HCT116 (cell line): ENCODE results near the gene LAMA4. TPM values are rescaled to one million over a fixed set of nuclear protein-coding genes. Genes with fewer than 3 reads are reported as not detected.

ENCODE experiments used
- ATAC-seq: fragments of 200-7000 bp; cut with Tn5 transposase; 2 replicates; pipeline ENCODE4 v1.9.1; 2020; ENCODE audit warnings: mild to moderate bottlenecking, moderate library complexity
- BruUV-seq: library from RNA; stranded (reverse); fragments of 400-500 nt; replicated peaks from 2 replicates; lab custom pipeline; 2021; lab: Mats Ljungman, UMichigan
- CTCF ChIA-PET: fragments of 300-600 bp; sonication (Branson Sonifier 250); formaldehyde crosslinking; loops from one replicate; lab custom pipeline; 2021; ENCODE audit warnings: antibody characterized with exemption; lab: Charles Lee
- POLR2A ChIA-PET: fragments of 300-600, 350-600 bp; sonication (Branson Sonifier 250); formaldehyde crosslinking; loops from one replicate; lab custom pipeline; 2021; ENCODE audit warnings: antibody characterized with exemption; lab: Charles Lee
- RAD21 ChIA-PET, 2 experiments: fragments of 300-600 bp; sonication (Branson Sonifier 250); formaldehyde crosslinking; loops; one replicate each; lab custom pipeline; 2023; ENCODE audit warnings: low total read pairs in 2 of 2; ENCODE audit not compliant: uncharacterized antibody in 2 of 2, unreplicated experiment in 2 of 2, low non-redundant PET in 1 of 2; lab: Charles Lee
- DNase-seq: peaks from one replicate; pipeline ENCODE4 v3.0.0-alpha.2; 2010; ENCODE audit warnings: low read depth, low spot score
- H2AFZ ChIP-seq: fragments of 200-600 bp; shearing (Covaris generic), sonication (generic); 2 replicates; pipeline ENCODE4 v1.6.1; 2017; ENCODE audit warnings: low read depth, mixed run types, mixed read lengths, antibody characterized with exemption, low read length; ENCODE audit not compliant: poor library complexity, severe bottlenecking
- H3K27ac ChIP-seq: 2 replicates; pipeline ENCODE4 v1.5.1; 2012; ENCODE audit warnings: low read depth, low read length
- H3K27me3 ChIP-seq: fragments of 200-600 bp; sonication (generic); 2 replicates; pipeline ENCODE4 v1.6.1; 2016; ENCODE audit warnings: mixed run types, low read length, mixed read lengths; ENCODE audit not compliant: insufficient read depth
- H3K36me3 ChIP-seq, 2 experiments: fragments of 200-500 bp in 1 of 2; fragments of 200-600 bp in 1 of 2; sonication (Bioruptor generic) in 1 of 2; sonication (generic) in 1 of 2; 2 replicates each; pipeline versions ENCODE4 v1.5.1 to v1.6.1; 2014 to 2016; ENCODE audit warnings: low read length in 2 of 2, inconsistent platforms in 1 of 2, mixed read lengths in 1 of 2, mixed run types in 1 of 2; ENCODE audit not compliant: insufficient read depth in 2 of 2, control insufficient read depth in 1 of 2
- H3K4me1 ChIP-seq, 2 experiments: fragments of 200-600 bp in 1 of 2; sonication (generic) in 1 of 2; 2 replicates each; pipeline versions ENCODE4 v1.5.1 to v1.6.1; 2012 to 2017; ENCODE audit warnings: low read length in 2 of 2, inconsistent platforms in 1 of 2, mild to moderate bottlenecking in 1 of 2, mixed read lengths in 1 of 2, mixed run types in 1 of 2, moderate library complexity in 1 of 2; ENCODE audit not compliant: insufficient read depth in 2 of 2, control insufficient read depth in 1 of 2
- H3K4me2 ChIP-seq: fragments of 200-600 bp; sonication (generic); 2 replicates; pipeline ENCODE4 v1.6.1; 2017; ENCODE audit warnings: mixed run types, low read length, mixed read lengths
- H3K4me3 ChIP-seq, 2 experiments: fragments of 200-600 bp in 1 of 2; sonication (generic) in 1 of 2; replicated peaks in 1 of 2; 2 replicates each; pipeline ENCODE4 v1.5.1; 2011 to 2016; ENCODE audit warnings: low read length in 2 of 2, control low read depth in 1 of 2, low read depth in 1 of 2, mild to moderate bottlenecking in 1 of 2, mixed read lengths in 1 of 2, mixed run types in 1 of 2
- H3K79me2 ChIP-seq: fragments of 200-600 bp; sonication (generic); 2 replicates; pipeline ENCODE4 v1.6.1; 2017; ENCODE audit warnings: mild to moderate bottlenecking, mixed run types, low read length, moderate library complexity, mixed read lengths; ENCODE audit not compliant: insufficient read depth
- H3K9ac ChIP-seq: fragments of 200-600 bp; sonication (generic); 2 replicates; pipeline ENCODE4 v1.6.1; 2016; ENCODE audit warnings: low read length, mixed read lengths
- H3K9me2 ChIP-seq: fragments of 200-600 bp; sonication (generic), shearing (Covaris generic); 2 replicates; pipeline ENCODE4 v1.6.1; 2017; ENCODE audit warnings: mixed run types, mild to moderate bottlenecking, moderate library complexity; ENCODE audit not compliant: insufficient read depth
- H3K9me3 ChIP-seq, 2 experiments: fragments of 200-500 bp in 1 of 2; fragments of 200-600 bp in 1 of 2; sonication (Bioruptor generic) in 1 of 2; sonication (generic) in 1 of 2; 2 replicates each; pipeline ENCODE4 v1.6.1; 2014 to 2017; ENCODE audit warnings: low read length in 2 of 2, mixed read lengths in 2 of 2, inconsistent platforms in 1 of 2, low read depth in 1 of 2, mild to moderate bottlenecking in 1 of 2, mixed run types in 1 of 2, moderate library complexity in 1 of 2; ENCODE audit not compliant: control insufficient read depth in 1 of 2, insufficient read depth in 1 of 2
- H4K20me1 ChIP-seq: fragments of 200-600 bp; sonication (generic), shearing (Covaris generic); 2 replicates; pipeline ENCODE4 v1.6.1; 2017; ENCODE audit warnings: mixed run types, mild to moderate bottlenecking, moderate library complexity; ENCODE audit not compliant: insufficient read depth
- ATF3 ChIP-seq: IDR thresholded peaks from 2 replicates; pipeline ENCODE4 v1.6.1; 2012
- CBX3 ChIP-seq: IDR thresholded peaks from 2 replicates; pipeline ENCODE4 v1.6.1; 2012; ENCODE audit warnings: low read depth
- CEBPB ChIP-seq: IDR thresholded peaks from 2 replicates; pipeline ENCODE4 v1.6.1; 2012; ENCODE audit warnings: low read depth
- EGR1 ChIP-seq: IDR thresholded peaks from 2 replicates; pipeline ENCODE4 v1.6.1; 2012; ENCODE audit warnings: low read depth
- EZH2 ChIP-seq: fragments of 200-600 bp; sonication (generic); IDR thresholded peaks from 2 replicates; pipeline ENCODE4 v1.6.1; 2017; ENCODE audit warnings: antibody characterized with exemption, mixed run types
- EZH2phosphoT487 ChIP-seq: fragments of 200-600 bp; IDR thresholded peaks from 2 replicates; pipeline ENCODE4 v1.6.1; 2018; ENCODE audit warnings: antibody characterized with exemption, borderline replicate concordance
- JUND ChIP-seq: IDR thresholded peaks from 2 replicates; pipeline ENCODE4 v1.6.1; 2012
- MAX ChIP-seq: IDR thresholded peaks from 2 replicates; pipeline ENCODE4 v1.6.1; 2012
- POLR2A ChIP-seq: IDR thresholded peaks from 2 replicates; pipeline ENCODE4 v1.7.0; 2011; ENCODE audit warnings: borderline replicate concordance; ENCODE audit not compliant: insufficient read depth, insufficient read length; ENCODE audit errors: extremely low read depth
- RAD21 ChIP-seq: IDR thresholded peaks from 2 replicates; pipeline ENCODE4 v1.6.1; 2012; ENCODE audit warnings: low read depth, mild to moderate bottlenecking
- SIN3A ChIP-seq: IDR thresholded peaks from 2 replicates; pipeline ENCODE4 v1.6.1; 2012; ENCODE audit warnings: low read depth
- SP1 ChIP-seq: IDR thresholded peaks from 2 replicates; pipeline ENCODE4 v1.6.1; 2012; ENCODE audit warnings: low read depth
- ZFX ChIP-seq: fragments of 450-650 bp; IDR thresholded peaks from 2 replicates; pipeline ENCODE4 v1.6.1; 2017
- intact Hi-C: fragments of 100-400 bp; cut with micrococcal nuclease; formaldehyde crosslinking; loops from 2 replicates; pipeline ENCODE4 v1.10.0; 2022
- total RNA-seq: library from RNA; stranded (reverse); gene quantifications from one replicate; pipeline ENCODE4 v1.2.1, GENCODE V29; 2021; ENCODE audit not compliant: unreplicated experiment

LAMA4 gene
- total RNA-seq, 1 experiment from 2014 or later, result 2.2 TPM

- Histone ChIP-seq H3K9me3 (no peaks in the 10 kb centered on the region), H3K4me1 (no peaks in the 10 kb centered on the region), H3K9ac (no peak overlapping the region), H3K27me3 (no peaks in the 10 kb centered on the region), H3K27ac (no peak overlapping the region), H4K20me1 (no peaks in the 10 kb centered on the region), H2AFZ (no peak overlapping the region), H3K79me2 (no peaks in the 10 kb centered on the region), H3K9me2 (no peaks in the 10 kb centered on the region), H3K4me3 (no peak overlapping the region), H3K4me2 (no peak overlapping the region), H3K36me3 (no peaks in the 10 kb centered on the region)
- RAD21 ChIA-PET, result no interaction called here
- no peak for ATAC-seq
- intact Hi-C loops, result no loop called here
- no peak for TF ChIP-seq SP1
- TF ChIP-seq JUND, result no peak
- TF ChIP-seq ATF3, result no peak
- no peak for TF ChIP-seq MAX
- TF ChIP-seq EZH2phosphoT487, result no peak
- no peak for TF ChIP-seq CBX3
- TF ChIP-seq EZH2, result no peak
- TF ChIP-seq RAD21, result no peak
- no peak for TF ChIP-seq SIN3A
- TF ChIP-seq POLR2A, result no peak
- no peak for TF ChIP-seq EGR1
- no peak for TF ChIP-seq ZFX
- POLR2A ChIA-PET, result no interaction called here
- no peak for DNase-seq
- no TSS peak for BruUV-seq
- CTCF ChIA-PET, result no interaction called here
Measured at GRCh38 chr6:112275365-112275764, 21.0 kb upstream of the LAMA4 start.

GRCh38 chr6:112274774-112275173 lies 20.4 kb upstream of the LAMA4 start:
- no peak overlapping the region for H2AFZ ChIP-seq
- H3K9ac ChIP-seq, result no peak overlapping the region
- H3K79me2 ChIP-seq, result no peaks in the 10 kb centered on the region
- TF ChIP-seq POLR2A, result no peak
- no peak for TF ChIP-seq CEBPB
- no peak for TF ChIP-seq JUND
- no peaks in the 10 kb centered on the region for H3K9me2 ChIP-seq
- BruUV-seq, result no TSS peak
- no peaks in the 10 kb centered on the region for H3K36me3 ChIP-seq
- H3K4me3 ChIP-seq, result no peak overlapping the region
- no peaks in the 10 kb centered on the region for H4K20me1 ChIP-seq
- no peaks in the 10 kb centered on the region for H3K4me1 ChIP-seq
- no peaks in the 10 kb centered on the region for H3K9me3 ChIP-seq
- RAD21 ChIA-PET, result no interaction called here
- CTCF ChIA-PET, result no interaction called here
- ATAC-seq (no peak), DNase-seq (no peak)
- POLR2A ChIA-PET, result no interaction called here
- intact Hi-C loops, result no loop called here
- H3K27ac ChIP-seq, result no peak overlapping the region
- H3K27me3 ChIP-seq, result no peaks in the 10 kb centered on the region
- no peak overlapping the region for H3K4me2 ChIP-seq
